ENCODE measurements around the gene LRRC4C.

LRRC4C gene

DNA sequence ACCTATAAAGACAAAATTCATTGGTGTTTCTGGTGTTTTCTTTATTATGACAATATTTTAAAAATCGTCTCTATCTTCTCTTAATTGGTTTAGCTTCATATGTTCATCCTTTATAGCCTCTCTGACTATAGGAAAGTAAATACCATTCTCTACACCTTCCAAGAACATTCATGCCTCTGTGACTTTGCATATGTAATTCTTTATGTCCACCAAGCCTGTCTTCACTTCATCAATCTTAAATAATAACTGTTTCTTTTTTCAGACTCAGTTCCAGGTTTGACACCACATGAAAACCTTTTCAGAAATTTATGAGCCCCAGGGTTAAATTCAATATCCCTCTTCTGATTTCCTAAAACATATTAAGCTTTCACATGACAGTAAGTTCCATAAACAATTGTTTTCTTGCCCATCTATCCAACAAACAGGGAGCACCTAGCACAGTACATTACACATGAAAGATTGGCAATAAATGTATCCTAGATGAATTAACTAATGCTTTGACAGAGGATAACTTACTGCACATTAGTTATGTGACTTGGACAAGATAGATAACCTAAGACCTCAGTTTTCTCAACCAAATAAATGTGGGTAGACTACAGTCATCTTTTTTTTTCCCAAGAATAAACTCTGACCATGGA lies 886.1 kb downstream of the LRRC4C start:
- H3K36me3 ChIP-seq (ENCODE audit: insufficient read depth, low read length), result no peaks in the 10 kb centered on the region
- ATAC-seq (ENCODE audit: insufficient read depth, low read depth) (no peak), DNase-seq (no peak)
- H3K4me1 ChIP-seq (ENCODE audit: insufficient read depth, low read length), result no peaks in the 10 kb centered on the region
- no peak overlapping the region for H3K4me2 ChIP-seq (ENCODE audit: insufficient read depth, low read length)
- no peaks in the 10 kb centered on the region for H4K20me1 ChIP-seq (ENCODE audit: insufficient read depth, low read length)
- TF ChIP-seq CTCF (IDR thresholded peaks at IDR 0.05; ENCODE audit: borderline replicate concordance, extremely low read depth, low read length, poor library complexity, severe bottlenecking) (no peak), EZH2 (IDR thresholded peaks at IDR 0.05; ENCODE audit: borderline replicate concordance, low read depth, low read length, severe bottlenecking) (no peak)
- no peak overlapping the region for H3K9ac ChIP-seq (ENCODE audit: low read depth, low read length)
- no peak overlapping the region for H3K27ac ChIP-seq (ENCODE audit: low read length)
- H3K4me3 ChIP-seq (ENCODE audit: low read depth in 1 of 2, low read length in 2 of 2), result no peak overlapping the region
- H3K79me2 ChIP-seq (ENCODE audit: insufficient read depth, low read length), result no peaks in the 10 kb centered on the region
- H3K9me3 ChIP-seq (ENCODE audit: insufficient read depth, low read length, severe bottlenecking), result no peaks in the 10 kb centered on the region
- H2AFZ ChIP-seq (ENCODE audit: low read depth, low read length), result no peak overlapping the region
- H3K27me3 ChIP-seq (ENCODE audit: insufficient read depth, low read length, poor library complexity), result no peaks in the 10 kb centered on the region

DNA sequence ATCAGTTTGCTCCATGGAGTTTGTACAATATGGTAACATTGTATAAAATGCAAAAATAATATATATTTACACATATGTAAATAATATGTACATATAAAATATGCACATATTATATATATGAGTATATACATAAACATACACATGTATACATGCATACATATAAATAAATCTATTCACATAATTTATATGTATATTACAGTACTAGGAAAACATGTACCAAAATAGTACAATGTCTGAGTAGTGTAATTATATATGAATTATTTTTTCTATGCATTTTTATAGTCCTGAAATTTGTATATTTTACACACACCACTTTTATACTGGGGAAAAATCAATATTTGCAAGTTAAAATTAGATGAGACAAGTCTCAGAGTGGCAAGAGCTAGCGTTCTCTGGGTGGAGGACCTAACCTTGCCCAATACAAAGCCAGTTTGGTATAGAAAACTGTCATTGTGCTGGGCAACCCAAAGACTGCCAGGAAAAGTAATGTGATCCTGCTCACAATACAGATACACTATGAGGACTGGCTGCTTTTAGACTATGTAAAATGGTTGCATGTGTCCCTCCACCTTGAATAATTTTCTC lies 889.4 kb downstream of the LRRC4C start:
- Histone ChIP-seq H3K4me3 (ENCODE audit: low read depth in 1 of 2, low read length in 2 of 2) (no peak overlapping the region), H4K20me1 (ENCODE audit: insufficient read depth, low read length) (no peaks in the 10 kb centered on the region), H2AFZ (ENCODE audit: low read depth, low read length) (no peak overlapping the region)

DNA sequence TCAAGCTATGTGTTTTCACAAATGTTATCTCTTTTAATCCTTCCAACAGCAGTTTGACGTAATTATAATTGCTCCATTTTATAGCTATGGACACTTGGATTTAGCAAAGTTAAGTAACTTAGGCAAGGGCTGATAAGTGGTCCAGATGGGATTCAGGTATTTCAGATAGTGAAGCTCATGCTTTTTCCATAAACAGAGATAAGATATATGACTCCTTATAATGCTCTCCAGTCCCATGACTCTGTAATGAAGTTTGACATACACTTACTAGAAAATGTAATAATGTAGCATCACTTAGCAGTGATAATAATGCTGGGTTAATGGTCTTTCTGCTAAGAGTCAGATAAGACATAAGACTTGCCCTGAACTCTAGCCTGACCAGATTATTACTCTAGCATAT lies 892.1 kb downstream of the LRRC4C start:
- Histone ChIP-seq H3K79me2 (ENCODE audit: insufficient read depth, low read length) (no peaks in the 10 kb centered on the region), H3K36me3 (ENCODE audit: insufficient read depth, low read length) (no peaks in the 10 kb centered on the region), H3K4me3 (ENCODE audit: low read depth in 1 of 2, low read length in 2 of 2) (no peak overlapping the region), H3K4me2 (ENCODE audit: insufficient read depth, low read length) (no peak overlapping the region), H4K20me1 (ENCODE audit: insufficient read depth, low read length) (no peaks in the 10 kb centered on the region), H3K27ac (ENCODE audit: low read length) (no peak overlapping the region), H3K9me3 (ENCODE audit: insufficient read depth, low read length, severe bottlenecking) (no peaks in the 10 kb centered on the region), H2AFZ (ENCODE audit: low read depth, low read length) (no peak overlapping the region), H3K9ac (ENCODE audit: low read depth, low read length) (no peak overlapping the region), H3K27me3 (ENCODE audit: insufficient read depth, low read length, poor library complexity) (no peaks in the 10 kb centered on the region), H3K4me1 (ENCODE audit: insufficient read depth, low read length) (no peaks in the 10 kb centered on the region)
- DNase-seq (no peak), ATAC-seq (ENCODE audit: insufficient read depth, low read depth) (no peak)
- TF ChIP-seq EZH2 (IDR thresholded peaks at IDR 0.05; ENCODE audit: borderline replicate concordance, low read depth, low read length, severe bottlenecking), result no peak

More for the DNA sequence above, 889.4 kb downstream of the LRRC4C start:
- no peak for TF ChIP-seq EZH2 (IDR thresholded peaks at IDR 0.05; ENCODE audit: borderline replicate concordance, low read depth, low read length, severe bottlenecking)
- TF ChIP-seq CTCF (IDR thresholded peaks at IDR 0.05; ENCODE audit: borderline replicate concordance, extremely low read depth, low read length, poor library complexity, severe bottlenecking), result no peak
- Histone ChIP-seq H3K4me1 (ENCODE audit: insufficient read depth, low read length) (no peaks in the 10 kb centered on the region), H3K79me2 (ENCODE audit: insufficient read depth, low read length) (no peaks in the 10 kb centered on the region), H3K4me2 (ENCODE audit: insufficient read depth, low read length) (no peak overlapping the region), H3K27ac (ENCODE audit: low read length) (no peak overlapping the region), H3K9ac (ENCODE audit: low read depth, low read length) (no peak overlapping the region), H3K27me3 (ENCODE audit: insufficient read depth, low read length, poor library complexity) (no peaks in the 10 kb centered on the region), H3K36me3 (ENCODE audit: insufficient read depth, low read length) (no peaks in the 10 kb centered on the region), H3K9me3 (ENCODE audit: insufficient read depth, low read length, severe bottlenecking) (no peaks in the 10 kb centered on the region)
- DNase-seq (no peak), ATAC-seq (ENCODE audit: insufficient read depth, low read depth) (no peak)

DNA sequence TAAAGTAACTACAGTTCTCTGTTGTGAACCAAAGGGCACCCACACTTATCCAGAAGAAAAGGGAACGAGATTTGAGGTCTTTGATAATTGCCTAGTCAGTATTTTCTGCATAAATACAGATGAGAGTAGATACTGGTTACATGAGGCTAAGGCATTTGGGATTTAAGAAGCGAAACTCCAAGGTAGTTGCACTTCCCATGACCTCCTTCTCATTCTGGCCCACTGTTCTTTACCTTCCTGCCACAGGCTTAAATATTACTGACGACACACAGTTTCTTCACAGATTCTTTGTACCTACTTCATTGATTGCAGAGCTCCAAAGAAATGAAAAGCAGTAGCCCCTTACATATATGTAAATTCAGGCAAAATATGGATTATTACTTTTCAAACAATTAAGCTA lies 915.3 kb downstream of the LRRC4C start:
- no peaks in the 10 kb centered on the region for H3K4me1 ChIP-seq (ENCODE audit: insufficient read depth, low read length)
- H3K27me3 ChIP-seq (ENCODE audit: insufficient read depth, low read length, poor library complexity), result no peaks in the 10 kb centered on the region
- no peaks in the 10 kb centered on the region for H3K79me2 ChIP-seq (ENCODE audit: insufficient read depth, low read length)
- no peak for DNase-seq
- no peak overlapping the region for H3K27ac ChIP-seq (ENCODE audit: low read length)
- H3K9me3 ChIP-seq (ENCODE audit: insufficient read depth, low read length, severe bottlenecking), result no peaks in the 10 kb centered on the region
- ATAC-seq (ENCODE audit: insufficient read depth, low read depth), result no peak
- H4K20me1 ChIP-seq (ENCODE audit: insufficient read depth, low read length), result no peaks in the 10 kb centered on the region
- H3K9ac ChIP-seq (ENCODE audit: low read depth, low read length), result no peak overlapping the region
- H3K4me3 ChIP-seq (ENCODE audit: low read depth in 1 of 2, low read length in 2 of 2), result no peak overlapping the region
- H3K36me3 ChIP-seq (ENCODE audit: insufficient read depth, low read length), result no peaks in the 10 kb centered on the region
- no peak overlapping the region for H3K4me2 ChIP-seq (ENCODE audit: insufficient read depth, low read length)
- TF ChIP-seq EZH2 (IDR thresholded peaks at IDR 0.05; ENCODE audit: borderline replicate concordance, low read depth, low read length, severe bottlenecking) (no peak), CTCF (IDR thresholded peaks at IDR 0.05; ENCODE audit: borderline replicate concordance, extremely low read depth, low read length, poor library complexity, severe bottlenecking) (no peak)
- no peak overlapping the region for H2AFZ ChIP-seq (ENCODE audit: low read depth, low read length)
